ENCODE results near the gene CDH1. TPM values are rescaled to one million over a fixed set of nuclear protein-coding genes. Genes with fewer than 3 reads are reported as not detected.

CDH1 gene
- total RNA-seq, 6 donors from 2014 or later = 99.5 to 174 (median 132) TPM

- H3K36me3 ChIP-seq = peaks cover 0 to 4% (median 0%) of the 10 kb centered on the region in 4 donors
- H3K4me3 ChIP-seq = no peak overlapping the region
- no peak overlapping the region for H3K27ac ChIP-seq
- DNase-seq (peak in 1 of 2 donors; percentile 55), ATAC-seq (ENCODE audit: low FRiP score in 2 of 2) (peak; percentile 68 to 86)
- TF ChIP-seq CTCF (IDR thresholded peaks at IDR 0.05) (peak; percentile 30 to 74 (median 57)), POLR2AphosphoS5 (IDR thresholded peaks at IDR 0.05) (no peak), POLR2A (IDR thresholded peaks at IDR 0.05) (no peak), EP300 (IDR thresholded peaks at IDR 0.05) (no peak)
- no peaks in the 10 kb centered on the region for H3K9me3 ChIP-seq
- H3K4me1 ChIP-seq = peaks cover 3 to 11% (median 6%) of the 10 kb centered on the region in 4 donors
- WGBS, 2 donors = 13 to 24% methylated on average over 5 of the region's 5 CpGs
- H3K27me3 ChIP-seq = no peaks in the 10 kb centered on the region
These were observed 63.3 kb downstream of the CDH1 start for GRCh38 chr16:68800257-68800875.

- no peak overlapping the region for H3K4me3 ChIP-seq
- ATAC-seq (ENCODE audit: low FRiP score in 2 of 2) = peak in 1 of 2 donors; percentile 82
These were observed 65.1 kb downstream of the CDH1 start for GRCh38 chr16:68802190-68802589.

GRCh38 chr16:68806422-68806821 lies 69.3 kb downstream of the CDH1 start:
- no peaks in the 10 kb centered on the region for H3K4me1 ChIP-seq
- TF ChIP-seq POLR2AphosphoS5 (IDR thresholded peaks at IDR 0.05) = no peak
- no peak for TF ChIP-seq POLR2A (IDR thresholded peaks at IDR 0.05)
- TF ChIP-seq CTCF (IDR thresholded peaks at IDR 0.05) = no peak
- TF ChIP-seq EP300 (IDR thresholded peaks at IDR 0.05) = no peak
- no peak overlapping the region for H3K4me3 ChIP-seq
- peaks cover 3 to 8% (median 4%) of the 10 kb centered on the region in 4 donors for H3K36me3 ChIP-seq
- H3K27ac ChIP-seq = no peak overlapping the region
- 81 to 94% methylated on average over 2 of the region's 2 CpGs for WGBS, 2 donors
- DNase-seq (no peak), ATAC-seq (ENCODE audit: low FRiP score in 2 of 2) (no peak)
- H3K9me3 ChIP-seq = no peaks in the 10 kb centered on the region
- no peaks in the 10 kb centered on the region for H3K27me3 ChIP-seq

More at GRCh38 chr16:68802190-68802589, 65.1 kb downstream of the CDH1 start:
- peaks cover 0 to 4% (median 0%) of the 10 kb centered on the region in 4 donors for H3K36me3 ChIP-seq
- 84 to 90% methylated on average over 7 of the region's 7 CpGs for WGBS, 2 donors
- H3K4me1 ChIP-seq = peaks cover 3 to 11% (median 6%) of the 10 kb centered on the region in 4 donors
- H3K9me3 ChIP-seq = no peaks in the 10 kb centered on the region
- TF ChIP-seq CTCF (IDR thresholded peaks at IDR 0.05) = no peak
- no peak for TF ChIP-seq POLR2AphosphoS5 (IDR thresholded peaks at IDR 0.05)
- no peak for TF ChIP-seq POLR2A (IDR thresholded peaks at IDR 0.05)
- no peak for TF ChIP-seq EP300 (IDR thresholded peaks at IDR 0.05)
- no peak for DNase-seq
- H3K27me3 ChIP-seq = no peaks in the 10 kb centered on the region
- H3K27ac ChIP-seq = no peak overlapping the region

- H3K27ac ChIP-seq = no peak overlapping the region
- no peaks in the 10 kb centered on the region for H3K4me1 ChIP-seq
- DNase-seq = no peak
- no peak for TF ChIP-seq POLR2A (IDR thresholded peaks at IDR 0.05)
- no peak for TF ChIP-seq POLR2AphosphoS5 (IDR thresholded peaks at IDR 0.05)
- no peak for TF ChIP-seq CTCF (IDR thresholded peaks at IDR 0.05)
- no peak for TF ChIP-seq EP300 (IDR thresholded peaks at IDR 0.05)
- H3K9me3 ChIP-seq = no peaks in the 10 kb centered on the region
- H3K4me3 ChIP-seq = no peak overlapping the region
- no peaks in the 10 kb centered on the region for H3K27me3 ChIP-seq
- 59 to 63% methylated on average over 1 of the region's 1 CpG for WGBS, 2 donors
- peaks cover 1 to 8% (median 3%) of the 10 kb centered on the region in 4 donors for H3K36me3 ChIP-seq
- no peak for ATAC-seq (ENCODE audit: low FRiP score in 2 of 2)
These were observed 69.9 kb downstream of the CDH1 start for GRCh38 chr16:68806981-68807380.

DNA sequence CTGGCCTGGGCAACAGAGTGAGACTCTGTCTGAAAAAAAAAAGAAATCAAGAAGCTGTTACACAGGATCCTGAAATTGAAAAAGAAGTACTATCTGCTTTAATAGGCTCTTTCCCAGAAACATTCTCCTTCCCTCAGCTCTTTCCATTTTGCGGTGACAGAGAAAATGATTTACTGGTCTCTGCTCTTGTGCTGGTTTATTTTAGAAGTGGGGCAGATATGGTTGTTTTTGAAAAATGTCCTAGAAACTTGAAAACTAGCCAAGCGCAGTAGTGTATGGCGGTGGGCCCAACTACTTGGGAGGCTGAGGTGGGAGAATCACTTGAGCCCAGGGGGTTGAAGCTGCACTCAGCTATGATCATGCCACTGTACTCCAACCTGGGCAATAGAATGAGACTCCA lies 77.4 kb downstream of the CDH1 start:
- TF ChIP-seq EP300 (IDR thresholded peaks at IDR 0.05) (no peak), CTCF (IDR thresholded peaks at IDR 0.05) (no peak), POLR2AphosphoS5 (IDR thresholded peaks at IDR 0.05) (no peak), POLR2A (IDR thresholded peaks at IDR 0.05) (no peak)
- Histone ChIP-seq H3K9me3 (no peaks in the 10 kb centered on the region), H3K27ac (no peak overlapping the region), H3K4me3 (no peak overlapping the region), H3K36me3 (peaks cover 7 to 22% (median 13%) of the 10 kb centered on the region in 4 donors), H3K27me3 (no peaks in the 10 kb centered on the region), H3K4me1 (no peaks in the 10 kb centered on the region)
- no peak for ATAC-seq (ENCODE audit: low FRiP score in 2 of 2)
- DNase-seq = no peak
- WGBS, 2 donors = 84 to 91% methylated on average over 3 of the region's 3 CpGs
